Activated naive CD8-positive, alpha-beta T cell treated with anti-CD3 and anti-CD28 coated beads for 36 hours (primary cell): ENCODE results near the gene KCNQ2. TPM values are rescaled to one million over a fixed set of nuclear protein-coding genes. Genes with fewer than 3 reads are reported as not detected.

ENCODE experiments used
- DNase-seq: peaks from one replicate; pipeline ENCODE4 v3.0.0; 2021
- H3K27ac Mint-ChIP-seq: one replicate; pipeline ENCODE4 v1.8.0; 2022; ENCODE audit warnings: mild to moderate bottlenecking, moderate library complexity, mixed read lengths
- H3K27me3 Mint-ChIP-seq: one replicate; pipeline ENCODE4 v1.8.0; 2022; ENCODE audit warnings: mild to moderate bottlenecking, mixed read lengths
- H3K36me3 Mint-ChIP-seq: one replicate; pipeline ENCODE4 v1.8.0; 2021; ENCODE audit warnings: mild to moderate bottlenecking, mixed read lengths
- H3K4me1 Mint-ChIP-seq: one replicate; pipeline ENCODE4 v1.8.0; 2021; ENCODE audit warnings: mixed read lengths
- H3K4me3 Mint-ChIP-seq: one replicate; pipeline ENCODE4 v1.8.0; 2022; ENCODE audit warnings: mild to moderate bottlenecking, moderate library complexity, mixed read lengths
- H3K9me3 Mint-ChIP-seq: one replicate; pipeline ENCODE4 v1.8.0; 2022; ENCODE audit warnings: mixed read lengths
- total RNA-seq, 2 experiments: library from RNA; stranded (reverse); gene quantifications; one replicate each; pipeline ENCODE4 v1.2.3, GENCODE V29; 2021

Gene KCNQ2
- total RNA-seq, 2 experiments from 2014 or later, result 0.19 TPM; not detected in 1

DNA sequence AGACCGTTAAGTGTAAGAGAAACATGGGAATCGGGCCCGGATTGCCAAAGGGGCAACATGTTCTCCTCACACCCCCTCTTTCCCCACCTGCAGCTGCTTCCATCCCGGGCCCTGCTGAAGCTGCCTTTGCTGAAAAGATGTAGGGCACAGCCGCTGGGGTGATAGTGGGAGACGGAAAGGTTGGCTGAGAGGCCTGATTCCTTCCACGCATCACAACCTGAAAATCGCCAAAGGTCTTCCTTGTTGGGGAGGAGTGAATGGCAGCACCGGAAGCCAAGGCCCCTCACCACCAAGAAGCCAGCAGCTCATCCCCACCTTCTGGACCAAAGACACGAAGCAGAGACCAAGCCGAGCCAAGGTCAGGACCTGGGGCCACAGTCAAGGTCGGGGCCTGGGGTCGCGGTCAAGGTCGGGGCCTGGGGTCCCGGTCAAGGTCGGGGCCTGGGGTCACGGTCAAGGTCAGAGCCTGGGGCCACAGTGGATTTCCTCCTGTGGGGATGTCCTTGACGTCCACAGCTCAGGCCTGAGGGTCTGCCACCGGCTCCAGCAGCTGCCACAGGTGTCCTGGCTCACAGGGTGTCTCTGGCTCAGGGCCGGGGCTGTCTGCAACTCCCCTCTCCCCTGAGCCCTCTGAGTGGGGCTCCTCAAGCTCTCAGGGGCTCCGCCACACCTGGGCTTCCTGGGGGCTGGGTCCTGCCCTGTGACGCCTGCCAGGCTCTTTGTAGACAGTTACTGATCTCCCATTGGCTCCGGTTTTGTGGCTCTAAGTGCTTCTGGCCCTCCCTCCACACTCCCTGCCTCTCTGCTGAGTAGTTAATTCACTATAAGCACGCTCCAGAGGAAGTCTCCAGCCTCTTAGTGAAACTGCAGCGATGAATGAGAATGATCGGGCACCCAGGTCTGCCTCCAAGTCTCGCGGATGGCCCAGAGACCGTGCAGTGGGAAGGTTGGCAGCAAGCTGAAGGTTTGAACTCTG lies 105.8 kb downstream of the KCNQ2 start:
- H3K27me3 Mint-ChIP-seq, result peaks cover 22% of the 10 kb centered on the region
- no peaks in the 10 kb centered on the region for H3K9me3 Mint-ChIP-seq
- H3K4me1 Mint-ChIP-seq, result no peaks in the 10 kb centered on the region
- H3K4me3 Mint-ChIP-seq, result no peak overlapping the region
- H3K27ac Mint-ChIP-seq, result no peak overlapping the region
- H3K36me3 Mint-ChIP-seq, result no peaks in the 10 kb centered on the region
- no peak for DNase-seq

- Mint-ChIP-seq H3K4me1 (no peaks in the 10 kb centered on the region), H3K36me3 (no peaks in the 10 kb centered on the region), H3K27ac (no peak overlapping the region), H3K4me3 (no peak overlapping the region), H3K9me3 (no peaks in the 10 kb centered on the region), H3K27me3 (peaks cover 25% of the 10 kb centered on the region)
- DNase-seq, result no peak
Measured at GRCh38 chr20:63365601-63366389, 106.7 kb downstream of the KCNQ2 start.

GRCh38 chr20:63364801-63365585 lies 107.5 kb downstream of the KCNQ2 start:
- Mint-ChIP-seq H3K27me3 (peaks cover 32% of the 10 kb centered on the region), H3K27ac (no peak overlapping the region), H3K4me3 (no peak overlapping the region), H3K36me3 (no peaks in the 10 kb centered on the region), H3K4me1 (no peaks in the 10 kb centered on the region), H3K9me3 (no peaks in the 10 kb centered on the region)
- no peak for DNase-seq

DNA sequence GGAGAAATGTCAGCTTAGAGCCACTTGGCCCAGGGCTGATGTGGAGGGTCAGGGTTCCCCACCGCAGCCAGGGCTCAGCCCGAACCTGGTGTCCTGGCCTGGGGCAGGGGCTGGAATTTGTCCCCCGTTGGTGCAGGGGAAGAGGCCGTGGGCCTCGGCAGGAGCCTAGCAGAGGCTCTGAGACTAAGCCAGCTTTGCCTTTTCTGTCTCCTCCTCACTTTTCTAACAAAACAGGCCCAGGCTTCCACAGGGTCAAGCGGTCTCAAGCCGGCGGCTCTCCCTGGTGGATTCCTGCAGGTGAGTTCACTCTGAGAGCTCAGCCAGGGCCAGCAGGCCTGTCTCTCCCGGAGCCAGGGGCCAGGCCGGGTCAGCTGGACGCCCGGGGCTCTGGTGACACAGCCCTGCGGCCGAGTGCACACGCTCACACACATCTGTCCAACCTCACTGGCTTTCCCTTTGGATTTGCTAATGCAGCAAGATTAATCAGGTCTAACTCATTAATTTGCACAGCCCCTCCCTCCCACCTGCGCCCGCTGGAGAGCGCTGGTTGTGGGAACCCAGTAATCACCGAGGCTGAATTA lies 108.4 kb downstream of the KCNQ2 start:
- H3K4me1 Mint-ChIP-seq, result no peaks in the 10 kb centered on the region
- peaks cover 41% of the 10 kb centered on the region for H3K27me3 Mint-ChIP-seq
- H3K27ac Mint-ChIP-seq, result no peak overlapping the region
- no peaks in the 10 kb centered on the region for H3K36me3 Mint-ChIP-seq
- no peaks in the 10 kb centered on the region for H3K9me3 Mint-ChIP-seq
- DNase-seq, result no peak
- no peak overlapping the region for H3K4me3 Mint-ChIP-seq

DNA sequence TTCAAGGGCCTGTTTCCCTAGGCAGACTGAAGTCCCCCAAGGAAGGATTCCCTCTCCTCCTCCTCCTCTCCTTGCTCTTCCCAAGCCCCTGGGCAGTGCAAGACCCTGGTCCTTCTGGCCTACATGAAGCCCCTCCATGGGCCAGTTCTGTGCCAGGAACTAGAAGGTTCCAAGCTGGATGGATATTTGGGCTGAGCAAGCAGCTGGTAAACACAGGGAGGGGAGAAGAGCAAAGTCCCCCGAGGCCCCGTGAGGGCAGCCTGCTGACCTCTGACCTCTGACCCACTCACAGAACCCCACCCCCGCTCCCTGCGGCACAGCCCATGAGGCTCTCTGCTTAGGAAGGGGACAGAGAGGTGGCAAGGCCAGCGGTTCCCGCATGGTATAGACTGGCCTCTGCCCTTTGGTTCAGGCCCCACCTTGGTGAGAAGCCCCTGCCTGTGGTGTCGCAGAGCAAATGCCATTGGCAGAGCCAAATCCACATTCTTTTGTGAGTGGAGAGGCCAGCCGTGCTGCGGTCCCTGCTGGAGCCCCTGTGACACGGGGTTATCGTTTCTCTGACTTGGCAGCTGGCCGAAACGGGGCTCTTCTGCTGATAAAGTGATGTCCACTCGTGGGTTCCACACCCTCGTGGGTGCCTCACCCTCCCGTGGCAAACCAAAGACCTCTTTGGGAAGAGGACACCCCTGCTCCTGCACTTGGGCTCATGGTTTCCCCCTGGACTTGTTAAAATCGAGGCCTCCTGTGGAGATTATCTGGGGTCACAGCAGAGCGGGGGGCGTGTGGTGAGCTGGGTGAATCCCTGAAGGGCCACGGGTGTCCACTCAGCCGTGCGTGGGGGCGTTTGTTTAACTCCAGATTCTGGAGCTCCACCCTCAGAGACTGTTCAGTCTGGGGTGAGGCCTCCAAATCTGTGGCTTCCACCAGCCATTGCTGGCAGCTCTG lies 109.2 kb downstream of the KCNQ2 start:
- no peak for DNase-seq
- Mint-ChIP-seq H3K9me3 (no peaks in the 10 kb centered on the region), H3K36me3 (no peaks in the 10 kb centered on the region), H3K27me3 (peaks cover 46% of the 10 kb centered on the region), H3K4me3 (no peak overlapping the region), H3K4me1 (no peaks in the 10 kb centered on the region), H3K27ac (no peak overlapping the region)

DNA sequence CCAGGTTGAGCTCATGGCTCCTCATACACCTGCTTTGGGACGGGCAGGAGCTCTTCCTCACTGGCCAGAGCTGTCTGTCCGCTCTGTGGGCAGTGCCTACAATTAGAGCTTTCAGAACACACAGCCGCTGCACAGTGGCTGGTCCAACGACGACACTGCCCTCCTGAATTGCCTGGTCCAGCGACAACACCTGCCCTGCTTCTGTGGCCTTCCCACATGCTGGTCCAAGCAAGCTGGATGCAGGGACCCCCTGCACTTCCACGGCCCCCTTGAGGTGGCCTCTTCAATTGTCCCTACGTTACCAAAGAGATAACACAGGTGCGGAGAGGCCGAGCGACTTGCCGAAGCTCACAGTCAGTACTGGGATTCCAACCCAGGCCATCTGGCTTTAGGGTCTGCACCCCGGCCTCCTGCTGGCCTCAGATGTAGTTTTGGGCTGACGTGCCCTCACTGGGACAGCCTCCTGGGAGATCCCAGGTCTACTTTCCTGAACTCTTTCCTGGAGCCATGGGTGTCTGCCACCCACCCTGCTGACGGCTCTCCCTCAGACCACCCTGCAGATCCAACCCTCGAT lies 109.9 kb downstream of the KCNQ2 start:
- H3K9me3 Mint-ChIP-seq, result no peaks in the 10 kb centered on the region
- no peak for DNase-seq
- no peaks in the 10 kb centered on the region for H3K4me1 Mint-ChIP-seq
- no peaks in the 10 kb centered on the region for H3K36me3 Mint-ChIP-seq
- H3K4me3 Mint-ChIP-seq, result no peak overlapping the region
- H3K27me3 Mint-ChIP-seq, result peaks cover 46% of the 10 kb centered on the region
- H3K27ac Mint-ChIP-seq, result no peak overlapping the region

GRCh38 chr20:63361519-63362435 lies 110.7 kb downstream of the KCNQ2 start:
- DNase-seq, result peak; percentile 22
- Mint-ChIP-seq H3K4me3 (no peak overlapping the region), H3K9me3 (no peaks in the 10 kb centered on the region), H3K27ac (no peak overlapping the region), H3K4me1 (no peaks in the 10 kb centered on the region), H3K36me3 (no peaks in the 10 kb centered on the region), H3K27me3 (peaks cover 43% of the 10 kb centered on the region)

- Mint-ChIP-seq H3K36me3 (no peaks in the 10 kb centered on the region), H3K27me3 (peaks cover 43% of the 10 kb centered on the region), H3K9me3 (no peaks in the 10 kb centered on the region), H3K4me3 (no peak within 1 kb of the TSS), H3K4me1 (no peaks in the 10 kb centered on the region), H3K27ac (no peak within 1 kb of the TSS)
- no peak for DNase-seq
Measured at GRCh38 chr20:63360850-63361518, 111.5 kb downstream of the KCNQ2 start, which contains the start of gene CHRNA4. Gene CHRNA4, minus strand, starts transcription at chr20:63361349. Its CDS starts 184 bp downstream, at chr20:63361165.

- no peak for DNase-seq
- Mint-ChIP-seq H3K27me3 (peaks cover 43% of the 10 kb centered on the region), H3K27ac (no peak overlapping the region), H3K4me3 (no peak overlapping the region), H3K36me3 (no peaks in the 10 kb centered on the region), H3K9me3 (no peaks in the 10 kb centered on the region), H3K4me1 (no peaks in the 10 kb centered on the region)
Measured at GRCh38 chr20:63359937-63360849, 112.3 kb downstream of the KCNQ2 start.

DNA sequence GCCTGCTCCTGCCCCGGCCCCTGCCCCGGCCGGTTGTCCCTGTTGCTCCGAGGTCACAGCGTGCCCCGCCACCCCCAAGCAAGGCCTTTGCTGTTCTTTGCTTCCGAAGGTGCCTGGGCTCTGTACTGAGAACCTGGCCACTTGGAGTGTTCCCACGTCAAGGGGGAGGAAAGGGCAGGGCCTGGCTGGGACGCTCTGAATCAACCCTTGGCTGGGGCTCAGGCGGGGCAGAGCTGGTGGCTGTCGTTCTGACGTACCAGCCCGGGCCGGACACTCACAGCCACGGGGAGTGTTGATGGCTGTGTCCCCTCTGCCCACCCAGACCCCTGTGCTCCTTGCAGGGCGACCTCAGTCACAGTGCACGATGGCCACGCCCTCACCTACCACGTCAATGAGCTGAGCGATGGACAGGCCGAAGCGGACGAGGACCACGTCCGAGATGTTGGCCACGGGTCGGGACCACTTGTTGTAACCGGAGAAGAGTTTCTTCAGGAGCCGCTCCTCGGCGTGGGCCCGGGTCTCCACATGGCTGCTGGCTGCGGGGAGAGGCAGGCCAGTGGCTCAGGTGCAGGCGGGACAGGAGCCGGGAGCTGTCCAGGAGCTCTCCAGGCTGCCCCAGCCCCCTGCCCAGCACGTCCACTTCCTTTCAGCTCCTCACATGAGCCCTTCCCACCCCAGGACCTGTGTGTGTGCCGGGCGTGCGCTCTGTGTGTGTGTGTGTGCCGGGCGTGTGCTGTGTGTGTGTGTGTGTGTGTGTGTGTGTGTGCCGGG lies 113.1 kb downstream of the KCNQ2 start:
- Mint-ChIP-seq H3K4me1 (no peaks in the 10 kb centered on the region), H3K36me3 (no peaks in the 10 kb centered on the region), H3K9me3 (no peaks in the 10 kb centered on the region), H3K27me3 (peaks cover 42% of the 10 kb centered on the region), H3K27ac (no peak overlapping the region), H3K4me3 (no peak overlapping the region)
- no peak for DNase-seq
